Measurements from ENCODE around the gene CERS5. TPM values are rescaled to one million over a fixed set of nuclear protein-coding genes. Genes with fewer than 3 reads are reported as not detected.

CERS5 gene
- total and polyA plus RNA-seq, 8 donors: 38.1 to 76.4 (median 67.5) TPM

DNA sequence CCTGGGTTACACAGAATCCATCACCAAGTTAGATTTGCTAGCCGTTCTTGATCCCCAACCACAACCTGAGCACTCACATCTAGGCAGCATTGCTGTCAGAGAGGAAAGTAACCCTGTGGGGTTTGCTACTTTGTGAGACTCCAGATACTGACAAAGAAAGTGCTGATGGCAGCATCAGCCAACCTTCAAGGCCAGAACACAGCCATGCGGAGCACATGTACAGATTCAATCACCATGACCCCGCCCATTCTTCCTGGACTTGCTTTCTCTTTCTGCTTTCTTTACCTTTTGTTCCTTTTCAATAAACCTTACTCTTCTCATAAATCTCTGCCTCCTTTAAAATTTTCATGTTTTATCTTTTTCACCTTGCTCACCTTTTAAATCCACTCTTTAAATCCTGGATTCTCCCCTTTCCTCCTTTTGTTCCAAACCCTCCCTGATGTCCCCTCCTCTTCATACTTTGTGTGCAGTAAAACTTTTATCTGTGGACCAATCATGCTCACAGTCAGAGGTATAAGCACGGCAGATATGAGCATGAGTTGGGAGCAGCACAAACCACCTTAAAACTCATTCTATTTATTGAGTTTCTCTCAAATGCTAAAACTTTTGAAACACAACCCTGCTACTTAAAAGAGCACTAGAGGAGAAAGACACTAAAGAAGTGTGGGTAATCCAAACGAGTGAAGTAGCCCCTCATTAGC, 21.9 kb upstream of the CERS5 start:
- H3K27ac ChIP-seq: peak overlapping the region in 1 of 2 donors; percentile 53
- peaks cover 0 to 25% of the 10 kb centered on the region in 2 donors for H3K36me3 ChIP-seq
- intact Hi-C loops (cut with DNase I): no loop called here
- ATAC-seq (no peak), DNase-seq (no peak)
- H3K4me1 ChIP-seq: peaks cover 11 to 13% of the 10 kb centered on the region in 2 donors
- no peak overlapping the region for H3K4me3 ChIP-seq
- no peaks in the 10 kb centered on the region for H3K9me3 ChIP-seq
- H3K27me3 ChIP-seq: no peaks in the 10 kb centered on the region
- TF ChIP-seq, protein P1, sequence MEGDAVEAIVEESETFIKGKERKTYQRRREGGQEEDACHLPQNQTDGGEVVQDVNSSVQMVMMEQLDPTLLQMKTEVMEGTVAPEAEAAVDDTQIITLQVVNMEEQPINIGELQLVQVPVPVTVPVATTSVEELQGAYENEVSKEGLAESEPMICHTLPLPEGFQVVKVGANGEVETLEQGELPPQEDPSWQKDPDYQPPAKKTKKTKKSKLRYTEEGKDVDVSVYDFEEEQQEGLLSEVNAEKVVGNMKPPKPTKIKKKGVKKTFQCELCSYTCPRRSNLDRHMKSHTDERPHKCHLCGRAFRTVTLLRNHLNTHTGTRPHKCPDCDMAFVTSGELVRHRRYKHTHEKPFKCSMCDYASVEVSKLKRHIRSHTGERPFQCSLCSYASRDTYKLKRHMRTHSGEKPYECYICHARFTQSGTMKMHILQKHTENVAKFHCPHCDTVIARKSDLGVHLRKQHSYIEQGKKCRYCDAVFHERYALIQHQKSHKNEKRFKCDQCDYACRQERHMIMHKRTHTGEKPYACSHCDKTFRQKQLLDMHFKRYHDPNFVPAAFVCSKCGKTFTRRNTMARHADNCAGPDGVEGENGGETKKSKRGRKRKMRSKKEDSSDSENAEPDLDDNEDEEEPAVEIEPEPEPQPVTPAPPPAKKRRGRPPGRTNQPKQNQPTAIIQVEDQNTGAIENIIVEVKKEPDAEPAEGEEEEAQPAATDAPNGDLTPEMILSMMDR (IDR thresholded peaks at IDR 0.05): no peak

DNA sequence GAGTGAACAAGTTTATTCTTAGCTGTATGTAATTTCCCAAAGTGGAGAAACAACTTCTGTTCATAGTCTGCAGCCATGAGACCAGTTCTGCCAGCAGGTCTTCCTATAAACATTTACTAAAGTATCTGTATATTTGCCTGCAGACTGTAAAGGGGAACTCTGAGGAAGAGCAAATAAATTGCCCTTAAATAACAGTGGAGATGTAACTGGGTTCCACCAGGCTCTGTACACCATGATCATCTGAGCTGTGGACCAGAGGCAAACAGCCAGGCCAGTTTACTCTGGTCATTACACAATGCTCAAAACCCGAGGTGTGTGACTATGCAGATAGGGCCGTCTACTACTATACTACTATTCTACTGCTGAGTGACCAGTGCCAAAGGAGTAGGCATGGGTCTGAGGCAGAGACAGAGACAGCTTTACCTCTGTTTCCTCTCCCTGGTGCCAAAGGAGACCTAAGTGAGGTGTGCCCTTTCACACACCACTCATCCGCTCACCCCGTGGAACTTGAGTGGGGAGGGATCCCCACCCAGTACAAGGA, 21.1 kb upstream of the CERS5 start:
- ATAC-seq (peak; percentile 35), DNase-seq (no peak)
- no peaks in the 10 kb centered on the region for H3K9me3 ChIP-seq
- peak overlapping the region in 1 of 2 donors; percentile 53 for H3K27ac ChIP-seq
- H3K4me1 ChIP-seq: peaks cover 11 to 13% of the 10 kb centered on the region in 2 donors
- H3K4me3 ChIP-seq: no peak overlapping the region
- peaks cover 0 to 21% of the 10 kb centered on the region in 2 donors for H3K36me3 ChIP-seq
- TF ChIP-seq, protein P1 (IDR thresholded peaks at IDR 0.05): no peak
- intact Hi-C loops (cut with DNase I): no loop called here
- no peaks in the 10 kb centered on the region for H3K27me3 ChIP-seq

DNA sequence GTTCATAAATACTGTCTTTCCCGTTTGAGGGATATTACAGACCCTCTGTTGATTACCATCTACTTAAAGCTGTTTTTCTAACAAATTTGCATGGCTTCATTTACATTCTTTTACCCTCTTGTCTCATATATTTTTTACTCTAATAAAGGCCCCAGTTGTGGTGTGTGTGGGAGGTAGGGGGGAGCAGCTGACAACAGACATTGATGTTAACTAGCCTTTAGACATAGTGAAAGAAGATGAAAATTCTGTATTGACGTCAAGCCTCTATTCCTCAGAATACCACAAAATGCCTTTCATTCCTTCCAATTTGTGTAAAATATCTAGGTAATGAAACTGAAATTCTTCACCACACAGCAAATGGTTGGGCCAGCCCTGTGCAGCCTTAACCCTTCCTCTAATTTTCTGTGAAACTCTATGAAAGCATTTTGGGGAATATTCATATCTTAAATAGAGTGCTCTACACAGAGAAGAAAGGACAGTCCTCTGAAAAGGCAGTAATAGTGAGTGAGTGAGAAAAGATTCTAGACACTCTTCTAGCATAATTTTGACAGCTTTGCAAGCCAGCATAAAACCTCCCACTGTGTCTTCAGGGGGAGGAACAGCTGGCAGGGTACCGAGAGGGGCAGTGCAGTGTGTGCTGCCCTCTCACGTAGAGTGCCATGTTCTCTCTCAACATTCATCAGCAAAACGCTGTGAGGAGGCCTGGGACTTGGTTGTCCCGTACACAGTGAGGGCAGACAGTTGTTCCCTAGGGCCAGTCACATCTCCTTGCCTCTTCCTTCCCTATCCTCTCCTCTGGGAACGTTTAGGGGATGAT, 20.1 kb upstream of the CERS5 start:
- TF ChIP-seq, protein P1 (IDR thresholded peaks at IDR 0.05): no peak
- intact Hi-C loops (cut with DNase I): no loop called here
- no peaks in the 10 kb centered on the region for H3K27me3 ChIP-seq
- H3K4me1 ChIP-seq: peaks cover 11 to 13% of the 10 kb centered on the region in 2 donors
- peak; percentile 9 for ATAC-seq
- no peak for DNase-seq
- H3K36me3 ChIP-seq: peaks cover 0 to 16% of the 10 kb centered on the region in 2 donors
- H3K4me3 ChIP-seq: no peak overlapping the region
- peak overlapping the region; percentile 42 to 53 for H3K27ac ChIP-seq
- no peaks in the 10 kb centered on the region for H3K9me3 ChIP-seq

DNA sequence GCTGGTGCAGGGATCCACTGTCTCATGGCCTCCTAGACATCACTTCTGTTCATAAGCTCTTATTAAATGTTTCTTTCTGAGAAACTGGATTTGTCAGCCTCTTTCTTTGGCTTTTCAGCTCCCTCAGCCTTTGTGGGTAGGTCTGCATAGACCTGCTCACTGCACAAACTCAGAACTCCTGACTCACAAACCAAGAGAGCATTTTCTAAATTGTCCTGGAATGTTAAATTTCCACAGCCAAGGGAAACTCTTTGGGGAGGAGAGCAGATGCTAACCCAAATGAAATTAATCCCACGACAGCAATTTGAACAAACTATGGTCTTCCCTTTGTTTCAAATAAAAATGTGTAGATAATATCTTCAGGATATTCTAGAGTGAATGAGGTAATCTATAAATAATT, 19.5 kb upstream of the CERS5 start:
- H3K36me3 ChIP-seq: peaks cover 0 to 14% of the 10 kb centered on the region in 2 donors
- H3K4me1 ChIP-seq: peaks cover 11 to 13% of the 10 kb centered on the region in 2 donors
- no peak overlapping the region for H3K4me3 ChIP-seq
- H3K9me3 ChIP-seq: no peaks in the 10 kb centered on the region
- peak overlapping the region; percentile 42 to 53 for H3K27ac ChIP-seq
- no peaks in the 10 kb centered on the region for H3K27me3 ChIP-seq
- DNase-seq (no peak), ATAC-seq (peak; percentile 16)
- TF ChIP-seq, protein P1 (IDR thresholded peaks at IDR 0.05): no peak
- intact Hi-C loops (cut with DNase I): no loop called here

All from left lung (tissue), 10 donors.